SU-DHL-6 (cell line): Measurements from ENCODE around the gene SAMD11.

ENCODE experiments used
- H2AFZ ChIP-seq: fragments of 200-600 bp; sonication (generic); 2 replicates; pipeline ENCODE4 v1.6.1; 2014; ENCODE audit warnings: low read depth, mild to moderate bottlenecking, moderate library complexity, mixed read lengths, antibody characterized with exemption, low read length; ENCODE audit not compliant: severe bottlenecking
- H3F3A ChIP-seq: fragments of 200-600 bp; shearing (Covaris generic); 2 replicates; pipeline ENCODE4 v1.6.0; 2016; ENCODE audit warnings: antibody characterized with exemption, mild to moderate bottlenecking; ENCODE audit not compliant: insufficient read depth
- H3K27ac ChIP-seq: fragments of 200-600 bp; sonication (generic); 2 replicates; pipeline ENCODE4 v1.5.1; 2016; ENCODE audit warnings: low read depth, mild to moderate bottlenecking, low read length, moderate library complexity, mixed read lengths
- H3K27me3 ChIP-seq: fragments of 200-600 bp; sonication (generic), shearing (Covaris generic); 2 replicates; pipeline ENCODE4 v1.6.0; 2014; ENCODE audit warnings: mild to moderate bottlenecking, low read length
- H3K36me3 ChIP-seq: fragments of 200-600 bp; sonication (generic); 2 replicates; pipeline ENCODE4 v1.6.1; 2014; ENCODE audit warnings: mild to moderate bottlenecking, low read length, mixed read lengths
- H3K4me2 ChIP-seq: fragments of 300-600, 200-600 bp; shearing (Covaris generic), sonication (generic); 2 replicates; pipeline ENCODE4 v1.6.0; 2014; ENCODE audit warnings: low read length, low read depth, mild to moderate bottlenecking; ENCODE audit not compliant: poor library complexity, severe bottlenecking
- H3K4me3 ChIP-seq: fragments of 200-600 bp; sonication (generic); 2 replicates; pipeline ENCODE4 v1.5.1; 2014; ENCODE audit warnings: antibody characterized with exemption, low read length, mild to moderate bottlenecking, mixed read lengths; ENCODE audit not compliant: insufficient read depth, poor library complexity, severe bottlenecking
- H3K79me2 ChIP-seq: fragments of 200-600 bp; sonication (generic); 2 replicates; pipeline ENCODE4 v1.6.1; 2014; ENCODE audit warnings: mild to moderate bottlenecking, low read length, moderate library complexity; ENCODE audit not compliant: insufficient read depth
- H3K9ac ChIP-seq: fragments of 200-600 bp; sonication (generic); 2 replicates; pipeline ENCODE4 v1.7.0; 2014; ENCODE audit warnings: mild to moderate bottlenecking, low read length
- H3K9me2 ChIP-seq: fragments of 200-600 bp; sonication (generic); replicated peaks from 2 replicates; pipeline ENCODE4 v1.6.1; 2014; ENCODE audit warnings: low read length; ENCODE audit not compliant: insufficient read depth
- H3K9me3 ChIP-seq: fragments of 200-600 bp; sonication (generic); 2 replicates; pipeline ENCODE4 v1.6.1; 2014; ENCODE audit warnings: low read length, mixed read lengths; ENCODE audit not compliant: insufficient read depth
- H4K20me1 ChIP-seq: fragments of 200-600 bp; sonication (generic); 2 replicates; pipeline ENCODE4 v1.6.1; 2014; ENCODE audit warnings: low read depth, mild to moderate bottlenecking, antibody characterized with exemption, low read length, moderate library complexity, mixed read lengths
- CTCF ChIP-seq: fragments of 200-600 bp; sonication (generic); IDR thresholded peaks from one replicate; pipeline ENCODE4 v1.5.1; 2017; ENCODE audit warnings: antibody characterized with exemption, mild to moderate bottlenecking, low read length, moderate library complexity; ENCODE audit not compliant: insufficient read depth, poor library complexity, severe bottlenecking
- EZH2phosphoT487 ChIP-seq: fragments of 200-600 bp; sonication (generic), shearing (Covaris generic); conservative IDR thresholded peaks from 2 replicates; pipeline ENCODE4 v1.6.1; 2018; ENCODE audit warnings: mild to moderate bottlenecking, antibody characterized with exemption, low read length, moderate library complexity, mixed read lengths

SAMD11 gene

GRCh38 chr1:938088-938683 is 14.5 kb downstream of the SAMD11 start:
- Histone ChIP-seq H3F3A (no peaks in the 10 kb centered on the region), H3K79me2 (no peaks in the 10 kb centered on the region), H3K27ac (no peak overlapping the region), H4K20me1 (no peaks in the 10 kb centered on the region), H2AFZ (no peak overlapping the region), H3K9ac (no peak overlapping the region), H3K27me3 (no peaks in the 10 kb centered on the region), H3K4me2 (no peak overlapping the region), H3K9me2 (no peaks in the 10 kb centered on the region), H3K9me3 (no peaks in the 10 kb centered on the region), H3K36me3 (no peaks in the 10 kb centered on the region), H3K4me3 (no peak overlapping the region)
- no peak for TF ChIP-seq EZH2phosphoT487
- TF ChIP-seq CTCF = no peak

DNA sequence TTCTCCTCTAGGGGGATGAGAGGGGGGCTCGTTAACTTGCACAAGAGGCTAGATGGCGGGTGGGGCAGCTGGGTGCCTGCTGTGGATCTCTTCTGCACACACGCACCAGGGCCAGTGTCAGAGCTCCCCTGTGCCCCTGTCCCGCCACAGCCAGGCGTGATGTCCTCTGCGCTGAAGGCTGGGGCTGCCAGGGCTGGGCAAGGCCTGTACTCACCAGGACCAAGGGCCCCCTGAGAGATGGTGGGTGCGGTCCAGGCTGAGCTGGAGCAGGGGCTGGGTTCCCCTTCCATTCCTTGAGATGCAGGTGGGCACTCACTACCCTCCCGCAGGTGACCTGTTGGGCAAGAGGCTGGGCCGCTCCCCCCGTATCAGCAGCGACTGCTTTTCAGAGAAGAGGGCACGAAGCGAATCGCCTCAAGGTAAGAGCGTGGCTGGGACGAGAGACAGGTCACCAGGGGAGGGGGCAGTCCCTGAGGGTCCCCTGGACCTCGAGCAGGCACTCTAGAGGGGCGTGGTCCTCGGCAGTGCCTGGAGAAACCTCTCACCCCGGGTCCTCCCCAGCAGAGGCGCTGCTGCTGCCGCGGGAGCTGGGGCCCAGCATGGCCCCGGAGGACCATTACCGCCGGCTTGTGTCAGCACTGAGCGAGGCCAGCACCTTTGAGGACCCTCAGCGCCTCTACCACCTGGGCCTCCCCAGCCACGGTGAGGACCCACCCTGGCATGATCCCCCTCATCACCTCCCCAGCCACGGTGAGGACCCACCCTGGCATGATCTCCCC is 15.2 kb downstream of the SAMD11 start:
- Histone ChIP-seq H3K79me2 (no peaks in the 10 kb centered on the region), H2AFZ (no peak overlapping the region), H3K36me3 (no peaks in the 10 kb centered on the region), H3K9me3 (no peaks in the 10 kb centered on the region), H3K4me3 (no peak overlapping the region), H3K9me2 (no peaks in the 10 kb centered on the region), H3K9ac (no peak overlapping the region), H3K27ac (no peak overlapping the region), H3F3A (no peaks in the 10 kb centered on the region), H3K27me3 (no peaks in the 10 kb centered on the region), H3K4me2 (no peak overlapping the region), H4K20me1 (no peaks in the 10 kb centered on the region)
- TF ChIP-seq EZH2phosphoT487 = no peak

- H4K20me1 ChIP-seq = no peaks in the 10 kb centered on the region
- H3K4me3 ChIP-seq = no peak overlapping the region
- no peak overlapping the region for H2AFZ ChIP-seq
- no peak overlapping the region for H3K27ac ChIP-seq
- H3K9me2 ChIP-seq = no peaks in the 10 kb centered on the region
- H3F3A ChIP-seq = no peaks in the 10 kb centered on the region
- no peak for TF ChIP-seq EZH2phosphoT487
- TF ChIP-seq CTCF = no peak
- no peaks in the 10 kb centered on the region for H3K36me3 ChIP-seq
- no peak overlapping the region for H3K4me2 ChIP-seq
- no peaks in the 10 kb centered on the region for H3K79me2 ChIP-seq
- H3K27me3 ChIP-seq = no peaks in the 10 kb centered on the region
- no peaks in the 10 kb centered on the region for H3K9me3 ChIP-seq
- H3K9ac ChIP-seq = no peak overlapping the region
Observed at GRCh38 chr1:939511-940106, 15.9 kb downstream of the SAMD11 start.
